ENCODE results near the gene CADM1. TPM values are rescaled to one million over a fixed set of nuclear protein-coding genes. Genes with fewer than 3 reads are reported as not detected.

CADM1 gene
- total and polyA plus RNA-seq, 7 donors, result 0.69 to 25.2 (median 15.6) TPM

- intact Hi-C loops (cut with DNase I), result no loop called here
- H3K27ac ChIP-seq, result no peak overlapping the region
- 17 to 50% methylated on average over 2 of the region's 2 CpGs for WGBS, 2 donors
- DNase-seq, result no peak
- H3K36me3 ChIP-seq, result no peaks in the 10 kb centered on the region
- TF ChIP-seq POLR2AphosphoS5 (IDR thresholded peaks at IDR 0.05) (no peak), EP300 (IDR thresholded peaks at IDR 0.05) (no peak), CTCF (IDR thresholded peaks at IDR 0.05) (no peak), POLR2A (IDR thresholded peaks at IDR 0.05) (no peak)
- H3K4me3 ChIP-seq, result no peak overlapping the region
- H3K4me1 ChIP-seq, result peaks cover 0 to 9% (median 3%) of the 10 kb centered on the region in 4 donors
- no peaks in the 10 kb centered on the region for H3K9me3 ChIP-seq
- peaks cover 0 to 17% (median 0%) of the 10 kb centered on the region in 3 donors for H3K27me3 ChIP-seq
These were observed 6.9 kb downstream of the CADM1 start for GRCh38 chr11:115497303-115497702.

GRCh38 chr11:115496892-115497291, 7.3 kb downstream of the CADM1 start:
- 28 to 67% methylated on average over 3 of the region's 3 CpGs for WGBS, 2 donors
- Histone ChIP-seq H3K9me3 (no peaks in the 10 kb centered on the region), H3K36me3 (no peaks in the 10 kb centered on the region), H3K4me3 (no peak overlapping the region), H3K27ac (no peak overlapping the region), H3K27me3 (peaks cover 0 to 13% (median 0%) of the 10 kb centered on the region in 3 donors), H3K4me1 (peaks cover 0 to 5% (median under 1%) of the 10 kb centered on the region in 4 donors)
- DNase-seq, result no peak
- no peak for TF ChIP-seq POLR2A (IDR thresholded peaks at IDR 0.05)
- no peak for TF ChIP-seq CTCF (IDR thresholded peaks at IDR 0.05)
- intact Hi-C loops (cut with DNase I), result no loop called here

GRCh38 chr11:115493905-115494304, 10.3 kb downstream of the CADM1 start:
- TF ChIP-seq POLR2A (IDR thresholded peaks at IDR 0.05), result no peak
- TF ChIP-seq CTCF (IDR thresholded peaks at IDR 0.05), result no peak
- TF ChIP-seq POLR2AphosphoS5 (IDR thresholded peaks at IDR 0.05), result no peak
- TF ChIP-seq EP300 (IDR thresholded peaks at IDR 0.05), result no peak
- Histone ChIP-seq H3K9me3 (no peaks in the 10 kb centered on the region), H3K27ac (no peak overlapping the region), H3K36me3 (no peaks in the 10 kb centered on the region), H3K4me3 (no peak overlapping the region), H3K4me1 (no peaks in the 10 kb centered on the region), H3K27me3 (no peaks in the 10 kb centered on the region)
- no peak for DNase-seq
- WGBS, 2 donors, result 90 to 92% methylated on average over 2 of the region's 2 CpGs
- intact Hi-C loops (cut with DNase I), result no loop called here

GRCh38 chr11:115493488-115493887, 10.7 kb downstream of the CADM1 start:
- DNase-seq, result no peak
- no peak overlapping the region for H3K27ac ChIP-seq
- H3K36me3 ChIP-seq, result no peaks in the 10 kb centered on the region
- intact Hi-C loops (cut with DNase I), result no loop called here
- H3K4me1 ChIP-seq, result no peaks in the 10 kb centered on the region
- no peak for TF ChIP-seq POLR2AphosphoS5 (IDR thresholded peaks at IDR 0.05)
- no peak overlapping the region for H3K4me3 ChIP-seq
- WGBS, 2 donors, result 16 to 53% methylated on average over 1 of the region's 1 CpG
- no peaks in the 10 kb centered on the region for H3K9me3 ChIP-seq
- no peaks in the 10 kb centered on the region for H3K27me3 ChIP-seq

- intact Hi-C loops (cut with DNase I), result no loop called here
- no peak overlapping the region for H3K4me3 ChIP-seq
- no peaks in the 10 kb centered on the region for H3K27me3 ChIP-seq
- no peaks in the 10 kb centered on the region for H3K9me3 ChIP-seq
- TF ChIP-seq EP300 (IDR thresholded peaks at IDR 0.05), result no peak
- TF ChIP-seq CTCF (IDR thresholded peaks at IDR 0.05), result no peak
- TF ChIP-seq POLR2AphosphoS5 (IDR thresholded peaks at IDR 0.05), result no peak
- H3K36me3 ChIP-seq, result no peaks in the 10 kb centered on the region
- no peaks in the 10 kb centered on the region for H3K4me1 ChIP-seq
- WGBS, 2 donors, result 90 to 93% methylated on average over 4 of the region's 4 CpGs
- no peak for DNase-seq
- H3K27ac ChIP-seq, result no peak overlapping the region
These were observed 14.7 kb downstream of the CADM1 start for GRCh38 chr11:115489466-115489865.
